ENCODE results near the gene CBARP. TPM values are rescaled to one million over a fixed set of nuclear protein-coding genes. Genes with fewer than 3 reads are reported as not detected.
A peak's percentile ranks its signal among the peaks of the same experiment; 100 is the strongest.

Gene CBARP
- total and polyA plus RNA-seq, 9 of the 15 experiments (the other 6 are each of a cell fraction or from before 2014, with no cell fraction given), result 0.03 to 8.9 (median 1.2) TPM; not detected in 1

DNA sequence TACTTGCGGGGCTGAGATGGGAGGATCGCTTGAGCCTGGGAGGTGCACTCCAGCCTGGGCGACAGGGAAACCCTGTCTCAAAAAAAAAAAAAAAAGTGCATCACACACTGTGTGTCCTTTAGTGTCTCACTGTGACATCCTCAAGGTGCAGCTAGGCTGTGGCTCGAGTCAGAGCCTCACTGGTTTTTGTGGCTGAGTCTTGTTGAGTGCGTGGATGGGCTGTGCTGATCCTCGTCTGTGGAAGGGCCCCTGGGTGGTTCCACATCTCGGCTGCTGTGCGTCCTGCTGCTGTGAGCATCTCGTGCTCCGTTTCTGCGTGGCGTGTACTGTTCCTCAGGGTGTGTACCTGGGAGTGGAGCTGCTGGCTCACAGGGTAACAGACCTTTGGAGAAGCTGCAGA lies 21.0 kb downstream of the CBARP start:
- no peaks in the 10 kb centered on the region for H3K27me3 ChIP-seq (ENCODE audit: control insufficient read depth in 2 of 2, insufficient read depth in 2 of 2, low read length in 2 of 2)
- ChIA-PET CTCF (ENCODE audit: low intra/inter-chr PET ratio) (no interaction called here), POLR2A (interaction anchor here (0.6 to 2.1 kb wide), 7 partner anchors 9 to 236 kb away, joined by 3 to 9 read pairs (median 5); no protein-coding TSS in a partner anchor)
- H3K4me1 ChIP-seq (replicated peaks in 1 of 2; ENCODE audit: control insufficient read depth in 2 of 2, insufficient read depth in 2 of 2, low read length in 2 of 2), result peaks cover 16 to 78% of the 10 kb centered on the region in 2 experiments; a peak in 4 of 5 replicates
- DNase-seq (ENCODE audit: extremely low read depth in 1 of 4, low spot score in 3 of 4) (no peak), ATAC-seq (no peak), FAIRE-seq (peak; percentile 6)
- in situ Hi-C loops (cut with MboI), result no loop called here
- intact Hi-C loops (cut with micrococcal nuclease), result no loop called here
- peaks cover 75% of the 10 kb centered on the region; the same call in 2 of the 3 replicates for H3K36me3 ChIP-seq (ENCODE audit: control insufficient read depth, insufficient read depth, low read length)
- no peak overlapping the region for H2AFZ ChIP-seq (ENCODE audit: low read depth, low read length)
- no peak overlapping the region for H3K4me3 ChIP-seq
- H3K9me3 ChIP-seq (replicated peaks; ENCODE audit: control insufficient read depth, insufficient read depth, low read depth, low read length), result no peaks in the 10 kb centered on the region
- H4K20me1 ChIP-seq (replicated peaks; ENCODE audit: control insufficient read depth, insufficient read depth, low read length), result peaks cover 61% of the 10 kb centered on the region
- peaks cover 16% of the 10 kb centered on the region for H3K9me1 ChIP-seq (ENCODE audit: control insufficient read depth, insufficient read depth, low read length)
- no peak overlapping the region for H3K27ac ChIP-seq (ENCODE audit: extremely low read depth, low read depth, low read length)
- H3K4me2 ChIP-seq (ENCODE audit: insufficient read depth, low read length), result 0 out of 2 replicates have a peak overlapping the region, but pooled peaks have one; percentile 29
- H3K79me2 ChIP-seq (ENCODE audit: control insufficient read depth, insufficient read depth, low read length), result peaks cover 79% of the 10 kb centered on the region
- TF ChIP-seq FOXK1 (CRISPR knock-in tag; IDR thresholded peaks at IDR 0.05; ENCODE audit: borderline replicate concordance), result no peak
- 0 out of 2 replicates have a peak, but pooled peaks have one; percentile 23 for TF ChIP-seq ZNF143 (CRISPR knock-in tag; IDR thresholded peaks at IDR 0.05)
- TF ChIP-seq, protein P1, sequence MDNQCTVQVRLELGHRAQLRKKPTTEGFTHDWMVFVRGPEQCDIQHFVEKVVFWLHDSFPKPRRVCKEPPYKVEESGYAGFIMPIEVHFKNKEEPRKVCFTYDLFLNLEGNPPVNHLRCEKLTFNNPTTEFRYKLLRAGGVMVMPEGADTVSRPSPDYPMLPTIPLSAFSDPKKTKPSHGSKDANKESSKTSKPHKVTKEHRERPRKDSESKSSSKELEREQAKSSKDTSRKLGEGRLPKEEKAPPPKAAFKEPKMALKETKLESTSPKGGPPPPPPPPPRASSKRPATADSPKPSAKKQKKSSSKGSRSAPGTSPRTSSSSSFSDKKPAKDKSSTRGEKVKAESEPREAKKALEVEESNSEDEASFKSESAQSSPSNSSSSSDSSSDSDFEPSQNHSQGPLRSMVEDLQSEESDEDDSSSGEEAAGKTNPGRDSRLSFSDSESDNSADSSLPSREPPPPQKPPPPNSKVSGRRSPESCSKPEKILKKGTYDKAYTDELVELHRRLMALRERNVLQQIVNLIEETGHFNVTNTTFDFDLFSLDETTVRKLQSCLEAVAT (IDR thresholded peaks at IDR 0.05), result no peak
- peak overlapping the region in 1 of 2 experiments; percentile 86; a peak in 2 of 4 replicates for H3K9ac ChIP-seq (ENCODE audit: insufficient read depth in 1 of 2, low read depth in 2 of 2, low read length in 2 of 2)
- no TSS peak for BruUV-seq (replicated peaks)
- WGBS (ENCODE audit: insufficient coverage, low coverage, missing lambda C conversion rate), result 83% methylated on average over 11 of the region's 12 CpGs

Data from K562 (cell line).